Measurements from ENCODE around the gene SLC19A1.

The SLC19A1 gene

GRCh38 chr21:45475797-45476570 is 66.3 kb downstream of the SLC19A1 start:
- no peak for DNase-seq

- DNase-seq = no peak
These were observed 67.1 kb downstream of the SLC19A1 start for GRCh38 chr21:45475004-45475685.

- DNase-seq = no peak
These were observed 67.8 kb downstream of the SLC19A1 start for GRCh38 chr21:45474323-45474950.

- no peak for DNase-seq
These were observed 68.5 kb downstream of the SLC19A1 start for GRCh38 chr21:45473496-45474322.

GRCh38 chr21:45472445-45473365 is 69.5 kb downstream of the SLC19A1 start:
- DNase-seq = no peak

- no peak for DNase-seq
These were observed 70.6 kb downstream of the SLC19A1 start for GRCh38 chr21:45471525-45472221.

GRCh38 chr21:45470773-45471524 is 71.3 kb downstream of the SLC19A1 start:
- DNase-seq = no peak

GRCh38 chr21:45470087-45470515 is 72.1 kb downstream of the SLC19A1 start:
- DNase-seq = no peak

GRCh38 chr21:45469273-45470086 is 72.8 kb downstream of the SLC19A1 start:
- no peak for DNase-seq

- no peak for DNase-seq
These were observed 73.3 kb downstream of the SLC19A1 start for GRCh38 chr21:45468971-45469272.

GRCh38 chr21:45468051-45468970 is 73.9 kb downstream of the SLC19A1 start:
- no peak for DNase-seq

GRCh38 chr21:45467221-45467779 is 74.9 kb downstream of the SLC19A1 start:
- no peak for DNase-seq

- peak; percentile 51 for DNase-seq
These were observed 75.7 kb downstream of the SLC19A1 start for GRCh38 chr21:45466330-45467220.

GRCh38 chr21:45465611-45466329 is 76.5 kb downstream of the SLC19A1 start:
- no peak for DNase-seq

GRCh38 chr21:45465105-45465504 is 77.1 kb downstream of the SLC19A1 start:
- no peak for DNase-seq

GRCh38 chr21:45464309-45464708 is 77.9 kb downstream of the SLC19A1 start:
- no peak for DNase-seq
